Small intestine (tissue), 7 donors: ENCODE results near the gene LMF2. TPM values are rescaled to one million over a fixed set of nuclear protein-coding genes. Genes with fewer than 3 reads are reported as not detected.
"Not testable (repeated sequence)": the region's sequence is repeated elsewhere in the genome, so short reads cannot be mapped to it uniquely, and the experiment has no call there.

Experiments
- DNase-seq, 2 donors: peaks; one replicate each; pipeline versions ENCODE4 v3.0.0 to v3.0.0-alpha.2; 2013
- FAIRE-seq: peaks from 2 replicates; lab custom pipeline; 2012; peaks lifted over from hg19 to GRCh38; lab: Jason Lieb, UNC
- H3K27ac ChIP-seq, 3 donors: one replicate each; pipeline ENCODE4 v1.5.1; 2013; ENCODE audit warnings: low read length in 2 of 3, mild to moderate bottlenecking in 2 of 3, control low read depth in 1 of 3, inconsistent platforms in 1 of 3, low read depth in 1 of 3, moderate library complexity in 1 of 3
- H3K27me3 ChIP-seq, 3 donors: one replicate each; pipeline ENCODE4 v1.6.1; 2013; ENCODE audit warnings: low read length in 3 of 3, inconsistent platforms in 1 of 3; ENCODE audit not compliant: control insufficient read depth in 3 of 3, insufficient read depth in 3 of 3
- H3K36me3 ChIP-seq, 3 donors: one replicate each; pipeline ENCODE4 v1.6.1; 2013; ENCODE audit warnings: low read length in 3 of 3, inconsistent platforms in 1 of 3, low read depth in 1 of 3, mild to moderate bottlenecking in 1 of 3, moderate library complexity in 1 of 3; ENCODE audit not compliant: control insufficient read depth in 3 of 3, insufficient read depth in 2 of 3
- H3K4me1 ChIP-seq, 3 donors: one replicate each; pipeline ENCODE4 v1.6.1; 2013; ENCODE audit warnings: low read length in 2 of 3, inconsistent platforms in 1 of 3, low read depth in 1 of 3, mild to moderate bottlenecking in 1 of 3, moderate library complexity in 1 of 3; ENCODE audit not compliant: control insufficient read depth in 3 of 3, insufficient read depth in 2 of 3
- H3K4me3 ChIP-seq, 3 donors: one replicate each; pipeline ENCODE4 v1.5.1; 2013; ENCODE audit warnings: low read length in 3 of 3, control low read depth in 1 of 3, inconsistent platforms in 1 of 3, low read depth in 1 of 3, mild to moderate bottlenecking in 1 of 3, moderate library complexity in 1 of 3
- H3K9me3 ChIP-seq, 2 donors: one replicate each; pipeline ENCODE4 v1.6.1; 2013; ENCODE audit warnings: low read depth in 1 of 2, low read length in 1 of 2; ENCODE audit not compliant: control insufficient read depth in 2 of 2, insufficient read depth in 1 of 2
- WGBS, 3 donors: extraction: QIAGEN DNeasy Blood & Tissue Kit; methylation state at CpG; one replicate each; pipeline ENCODE4 v1.1.7; 2013; 5-methylcytosine and 5-hydroxymethylcytosine counted together
- polyA plus RNA-seq, 4 donors: library from polyadenylated mRNA; stranded (reverse) in 3 of 4; unstranded in 1 of 4; fragments of 200-250 nt in 3 of 4; fragments of 120-200 nt in 1 of 4; gene quantifications; one replicate each; pipeline versions ENCODE4 v1.2.1 to v1.2.3, GENCODE V29; 2013
- donor health status: healthy with polysubstance abuse.
- donor health status: control.
- donor health status: control.
- donor health status: Bipolar disorder and iron deficiency.
- donor health status: healthy.

The LMF2 gene
- polyA plus RNA-seq, 4 donors, result 37.8 to 52.8 (median 46.9) TPM

GRCh38 chr22:50523806-50524675, 16.5 kb upstream of the LMF2 start:
- H3K27ac ChIP-seq, result peak overlapping the region; percentile 91 to 100 (median 94)
- DNase-seq, result peak in 1 of 2 donors; percentile 71
- WGBS, 3 donors, result 18 to 62% (median 30%) methylated on average over 24 to 25 of the region's 25 CpGs
- no peaks in the 10 kb centered on the region for H3K9me3 ChIP-seq
- peak overlapping the region in 2 of 3 donors; percentile 62 to 68 for H3K4me3 ChIP-seq
- peaks cover 0 to 31% (median 5%) of the 10 kb centered on the region in 3 donors for H3K4me1 ChIP-seq
- no peak for FAIRE-seq
- H3K27me3 ChIP-seq, result peaks cover 0 to under 1% (median 0%) of the 10 kb centered on the region in 3 donors
- H3K36me3 ChIP-seq, result peaks cover 3 to 50% (median 10%) of the 10 kb centered on the region in 3 donors

- DNase-seq (no peak), FAIRE-seq (no peak)
- 63 to 88% (median 71%) methylated on average over 16 of the region's 16 CpGs for WGBS, 3 donors
- H3K4me3 ChIP-seq, result no peak overlapping the region
- H3K36me3 ChIP-seq, result peaks cover 3 to 56% (median 10%) of the 10 kb centered on the region in 3 donors
- H3K27ac ChIP-seq, result peak overlapping the region in 1 of 3 donors; percentile 26
- no peaks in the 10 kb centered on the region for H3K27me3 ChIP-seq
- H3K4me1 ChIP-seq, result peaks cover 0 to 30% (median 3%) of the 10 kb centered on the region in 3 donors
- no peaks in the 10 kb centered on the region for H3K9me3 ChIP-seq
These were observed 15.9 kb upstream of the LMF2 start for GRCh38 chr22:50523458-50523805.

- H3K4me1 ChIP-seq, result peaks cover 0 to 30% (median 2%) of the 10 kb centered on the region in 3 donors
- peaks cover 3 to 61% (median 11%) of the 10 kb centered on the region in 3 donors for H3K36me3 ChIP-seq
- no peak overlapping the region for H3K27ac ChIP-seq
- DNase-seq (no peak), FAIRE-seq (no peak)
- H3K27me3 ChIP-seq, result no peaks in the 10 kb centered on the region
- H3K4me3 ChIP-seq, result no peak overlapping the region
- no peaks in the 10 kb centered on the region for H3K9me3 ChIP-seq
- WGBS, 3 donors, result 72 to 83% (median 74%) methylated on average over 22 of the region's 22 CpGs
These were observed 15.4 kb upstream of the LMF2 start for GRCh38 chr22:50522806-50523438.

- no peak for FAIRE-seq
- DNase-seq, result no peak
- peaks cover 8 to 66% (median 13%) of the 10 kb centered on the region in 3 donors for H3K36me3 ChIP-seq
These were observed 14.8 kb upstream of the LMF2 start for GRCh38 chr22:50522208-50522805.

GRCh38 chr22:50521710-50522109, 14.2 kb upstream of the LMF2 start:
- Histone ChIP-seq H3K4me3 (no peak overlapping the region), H3K36me3 (peaks cover 8 to 70% (median 13%) of the 10 kb centered on the region in 3 donors), H3K27me3 (no peaks in the 10 kb centered on the region), H3K27ac (no peak overlapping the region), H3K9me3 (no peaks in the 10 kb centered on the region), H3K4me1 (peaks cover 0 to 28% (median 1%) of the 10 kb centered on the region in 3 donors)
- FAIRE-seq, result no peak
- WGBS, 3 donors, result 84 to 92% (median 88%) methylated on average over 9 to 10 of the region's 10 CpGs
- no peak for DNase-seq

More at GRCh38 chr22:50522208-50522805, 14.8 kb upstream of the LMF2 start:
- H3K4me3 ChIP-seq, result no peak overlapping the region
- whole genome bisulfite sequencing, 3 donors, result 87 to 90% (median 89%) methylated on average over 14 to 15 of the region's 15 CpGs
- H3K27me3 ChIP-seq, result no peaks in the 10 kb centered on the region
- H3K4me1 ChIP-seq, result peaks cover 0 to 30% (median 1%) of the 10 kb centered on the region in 3 donors
- no peaks in the 10 kb centered on the region for H3K9me3 ChIP-seq
- H3K27ac ChIP-seq, result no peak overlapping the region

GRCh38 chr22:50520826-50521453, 13.4 kb upstream of the LMF2 start:
- DNase-seq, result no peak
- no peaks in the 10 kb centered on the region for H3K27me3 ChIP-seq
- FAIRE-seq, result no peak
- H3K4me1 ChIP-seq, result peaks cover 0 to 25% (median 1%) of the 10 kb centered on the region in 3 donors
- H3K9me3 ChIP-seq, result no peaks in the 10 kb centered on the region
- H3K36me3 ChIP-seq, result peaks cover 8 to 77% (median 13%) of the 10 kb centered on the region in 3 donors
- no peak overlapping the region for H3K4me3 ChIP-seq
- no peak overlapping the region for H3K27ac ChIP-seq
- WGBS, 3 donors, result 94 to 96% (median 94%) methylated on average over 11 to 13 of the region's 13 CpGs

GRCh38 chr22:50520184-50520583, 12.7 kb upstream of the LMF2 start:
- H3K4me1 ChIP-seq, result peaks cover 0 to 25% (median 1%) of the 10 kb centered on the region in 3 donors
- H3K4me3 ChIP-seq, H3K27me3 ChIP-seq, H3K27ac ChIP-seq, H3K9me3 ChIP-seq, FAIRE-seq, DNase-seq: not testable (repeated sequence)
- peaks cover 8 to 80% (median 13%) of the 10 kb centered on the region in 3 donors for H3K36me3 ChIP-seq
- 95 to 97% (median 97%) methylated on average over 8 of the region's 8 CpGs for WGBS, 3 donors

GRCh38 chr22:50519151-50519550, 11.6 kb upstream of the LMF2 start:
- WGBS, 3 donors, result 95 to 97% (median 97%) methylated on average over 7 to 8 of the region's 8 CpGs
- FAIRE-seq, result no peak
- peaks cover 8 to 88% (median 13%) of the 10 kb centered on the region in 3 donors for H3K36me3 ChIP-seq

More at GRCh38 chr22:50519151-50519550, 11.6 kb upstream of the LMF2 start:
- Histone ChIP-seq H3K9me3 (no peaks in the 10 kb centered on the region), H3K27ac (no peak overlapping the region), H3K4me3 (no peak overlapping the region), H3K27me3 (no peaks in the 10 kb centered on the region), H3K4me1 (peaks cover 0 to 18% (median 1%) of the 10 kb centered on the region in 3 donors)
- no peak for DNase-seq
